NCI-H2227 (cell line): ENCODE measurements around the gene ARHGEF16.

Source experiments
- DNase-seq: peaks from one replicate; lab custom pipeline; 2025; ENCODE audit not compliant: unreplicated experiment; lab: John Stamatoyannopoulos, UW

Gene ARHGEF16

DNA sequence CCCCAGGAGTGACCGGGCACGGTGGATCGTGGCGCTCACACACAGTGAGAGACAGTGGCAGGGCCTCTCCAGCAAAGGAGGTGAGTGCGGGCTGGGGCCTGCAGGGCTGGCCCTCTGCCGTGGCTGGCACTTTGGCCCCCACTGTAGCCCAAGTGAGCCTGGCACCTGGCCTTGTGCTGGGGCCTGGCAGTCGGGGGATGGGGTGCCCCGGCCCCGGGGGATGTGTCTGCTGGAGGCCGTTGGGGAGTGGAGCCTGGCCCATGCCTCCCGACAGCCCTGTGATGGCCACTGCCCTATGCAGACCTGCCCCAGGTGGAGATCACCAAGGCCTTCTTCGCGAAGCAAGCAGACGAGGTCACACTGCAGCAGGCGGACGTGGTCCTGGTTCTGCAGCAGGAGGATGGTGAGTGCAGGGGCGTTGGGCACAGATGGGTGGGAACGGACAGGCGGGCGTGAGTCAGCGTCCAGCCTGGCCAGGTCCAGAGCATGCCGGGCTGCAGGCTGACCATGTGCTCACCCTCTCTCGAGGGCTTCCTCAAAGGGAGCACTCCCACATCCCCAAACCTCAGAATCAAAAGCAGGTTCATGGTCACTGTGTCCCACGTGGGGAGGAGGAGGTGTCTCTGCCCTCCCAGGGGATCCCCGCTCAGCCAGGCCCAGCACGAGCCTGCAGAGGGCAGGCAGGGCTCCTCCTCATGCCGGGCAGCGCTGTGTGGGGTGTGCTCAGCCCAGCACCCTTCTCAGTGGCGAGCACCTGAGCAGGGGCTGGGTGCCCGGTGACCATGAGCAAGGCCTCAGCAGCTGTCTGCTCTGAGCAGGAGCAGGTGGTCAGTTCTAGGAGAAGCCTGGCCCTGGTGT is 25.3 kb downstream of the ARHGEF16 start:
- DNase-seq, result no peak

GRCh38 chr1:3480369-3480719 is 25.9 kb downstream of the ARHGEF16 start:
- no peak for DNase-seq

DNA sequence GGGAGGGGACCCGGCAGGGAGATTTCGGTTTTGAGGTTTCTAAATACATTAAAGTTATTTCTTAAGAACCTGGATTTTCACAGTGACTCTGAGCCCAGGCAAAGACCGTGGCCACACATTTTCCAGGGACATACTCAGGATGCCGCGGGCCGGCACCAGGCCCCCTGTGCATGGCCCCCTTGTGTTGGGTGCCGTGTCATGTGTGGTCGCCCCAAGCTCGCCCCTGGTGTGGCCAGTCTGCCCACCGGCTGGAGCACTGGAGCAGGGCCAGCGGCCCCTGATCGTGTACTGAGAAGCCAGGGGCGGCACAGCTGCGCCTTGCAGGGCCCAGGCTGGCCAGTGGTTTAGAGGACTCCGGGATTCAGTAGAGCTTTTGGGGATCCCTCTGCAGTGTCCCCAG is 26.6 kb downstream of the ARHGEF16 start:
- no peak for DNase-seq

- no peak for DNase-seq
Observed at GRCh38 chr1:3481836-3482375, 27.4 kb downstream of the ARHGEF16 start.

- no peak for DNase-seq
Observed at GRCh38 chr1:3482378-3482849, 27.9 kb downstream of the ARHGEF16 start.

DNA sequence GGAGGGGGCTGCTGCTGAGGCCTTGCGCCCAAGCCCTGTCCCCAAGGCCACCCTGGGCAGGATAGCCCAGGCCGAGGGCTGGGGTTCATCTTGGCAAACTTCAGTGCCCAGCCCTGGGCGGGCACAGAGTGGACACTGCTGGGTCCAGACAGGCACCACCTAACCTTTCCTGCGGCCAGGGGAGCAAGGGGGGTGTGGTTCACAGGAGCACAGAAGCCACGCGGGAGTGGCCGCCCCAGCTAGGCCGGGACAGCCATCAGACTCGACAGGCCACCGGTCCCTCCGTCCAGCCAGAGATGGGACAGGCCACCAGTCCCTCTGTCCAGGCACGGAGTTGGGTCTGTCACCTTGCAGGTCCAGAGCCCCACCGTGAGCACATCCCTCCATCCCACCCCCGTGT is 28.9 kb downstream of the ARHGEF16 start:
- DNase-seq, result no peak

DNA sequence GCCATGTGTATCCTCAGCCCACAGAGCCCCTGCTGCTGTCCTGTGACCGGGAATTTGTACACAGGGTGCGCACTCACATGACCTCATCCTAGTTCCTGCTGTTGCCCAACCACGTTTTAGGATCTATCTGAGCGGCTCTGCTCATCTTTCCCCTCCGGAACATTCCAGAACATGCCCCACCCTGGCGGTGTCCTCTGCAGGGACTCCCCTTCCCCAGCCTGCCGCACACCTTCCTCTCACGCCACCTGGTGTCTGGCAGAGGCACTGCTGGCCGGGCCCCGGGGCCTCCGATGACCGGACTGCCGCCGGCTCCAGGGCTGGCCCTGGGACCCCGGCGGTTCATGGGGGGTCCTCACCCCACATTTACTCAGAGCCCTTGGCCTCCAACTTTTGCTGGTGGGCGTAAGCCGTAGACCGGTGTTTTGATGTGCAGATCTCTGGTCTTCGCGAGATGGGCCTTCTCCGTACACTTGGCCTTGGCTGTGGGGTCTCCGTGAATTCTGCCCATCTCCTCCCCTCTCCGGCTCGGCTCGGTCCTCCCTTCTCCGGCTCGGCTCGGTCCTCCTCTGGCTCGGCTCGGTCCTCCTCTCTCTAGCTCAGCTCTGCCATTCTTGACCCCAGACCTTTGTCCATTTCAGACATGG is 29.5 kb downstream of the ARHGEF16 start:
- no peak for DNase-seq

- no peak for DNase-seq
Observed at GRCh38 chr1:3485016-3485415, 30.6 kb downstream of the ARHGEF16 start.

- no peak for DNase-seq
Observed at GRCh38 chr1:3488432-3488831, 34.0 kb downstream of the ARHGEF16 start.

GRCh38 chr1:3490046-3490745 is 35.7 kb downstream of the ARHGEF16 start:
- no peak for DNase-seq

DNA sequence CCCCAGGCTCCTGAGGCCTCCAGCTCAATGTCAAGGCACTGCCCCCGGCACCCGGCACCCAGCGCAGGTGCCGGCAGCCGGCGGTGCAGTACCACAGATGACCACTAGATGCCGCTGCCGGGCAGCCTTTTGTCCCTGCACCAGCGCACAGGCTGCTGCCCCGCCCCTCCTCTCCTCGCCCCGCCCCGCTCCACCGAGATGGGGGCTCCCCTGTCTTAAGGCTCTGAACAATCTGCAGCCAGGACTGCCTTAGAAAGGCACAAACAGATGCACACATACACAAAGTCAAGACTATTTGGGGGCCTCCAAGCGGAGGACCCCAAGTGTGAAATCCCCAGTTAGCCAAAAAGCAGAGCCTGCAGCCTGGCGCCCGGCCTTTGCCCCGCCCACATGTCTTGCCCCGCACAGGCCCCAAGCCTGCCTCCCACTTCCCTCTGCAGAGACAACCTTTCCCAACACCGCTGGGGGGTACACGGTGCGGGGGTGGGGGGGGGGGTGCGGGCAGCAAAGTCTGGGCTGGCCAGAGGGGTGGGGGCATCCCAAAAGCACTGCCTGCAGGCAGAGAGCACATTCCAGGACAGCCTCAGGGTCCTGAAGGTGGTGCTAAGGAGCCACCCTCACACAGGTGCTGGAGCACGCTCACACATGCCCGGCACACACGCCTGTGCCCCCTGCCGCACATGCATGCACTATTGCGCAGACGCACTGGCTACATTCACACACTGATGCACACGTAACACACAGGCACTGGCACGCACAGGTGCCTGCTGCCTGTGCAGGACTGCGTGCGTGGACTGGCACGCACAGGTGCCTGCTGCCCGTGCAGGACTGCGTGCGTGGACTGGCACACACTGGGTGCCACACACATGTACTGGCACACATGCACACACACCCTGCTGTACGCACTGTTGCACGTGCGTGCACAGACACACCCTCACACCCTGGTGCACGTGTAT is 37.1 kb downstream of the ARHGEF16 start:
- DNase-seq, result peak; percentile 84

- no peak for DNase-seq
Observed at GRCh38 chr1:3492545-3493246, 38.2 kb downstream of the ARHGEF16 start.

DNA sequence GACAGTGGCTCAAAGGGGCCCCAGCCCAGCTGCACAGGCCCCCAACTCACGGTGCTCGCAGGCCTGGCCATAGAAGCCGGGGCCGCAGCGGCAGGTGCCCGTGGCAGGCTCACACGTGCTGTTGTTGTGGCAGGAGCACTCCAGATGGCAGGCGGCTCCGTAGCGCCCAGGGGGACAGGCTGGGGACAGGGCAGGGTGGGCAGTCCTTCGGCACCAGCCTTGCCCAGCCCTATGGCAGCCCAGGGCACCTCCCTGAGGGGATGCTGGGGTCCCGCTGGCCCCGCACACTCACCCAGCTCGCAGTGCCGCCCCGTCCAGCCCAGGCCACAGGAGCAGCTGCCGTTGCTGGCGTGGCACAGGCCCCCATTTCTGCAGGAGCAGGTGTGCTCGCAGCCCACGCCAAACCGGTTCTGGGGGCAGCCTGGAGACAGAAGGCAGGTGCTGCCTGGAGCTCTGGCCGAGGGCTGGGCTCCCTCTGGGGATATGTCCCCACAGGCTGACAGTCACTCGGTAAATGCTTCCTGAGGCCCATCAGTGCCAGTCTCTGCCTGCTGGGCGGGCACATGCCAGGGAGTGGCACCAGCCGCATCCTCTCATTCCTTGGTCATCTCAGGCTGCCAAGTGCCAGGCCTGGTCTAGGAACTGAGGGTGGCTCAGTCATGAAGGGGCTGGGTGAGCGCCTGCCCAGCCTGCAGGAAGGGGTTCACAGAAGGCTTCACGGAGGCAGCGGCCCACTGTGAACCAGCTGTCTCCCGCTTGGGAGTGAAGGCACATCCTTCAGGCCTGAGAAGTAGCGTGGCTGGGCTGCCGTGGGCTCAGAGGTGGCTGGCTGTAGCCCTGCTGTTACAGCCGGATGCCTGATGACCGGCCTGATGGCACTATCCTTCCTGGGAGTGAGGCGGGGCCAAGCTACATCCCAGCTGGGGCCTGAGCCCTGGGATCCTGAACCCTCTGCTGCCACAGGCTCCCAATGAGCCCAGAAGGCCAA is 40.1 kb downstream of the ARHGEF16 start:
- no peak for DNase-seq

- DNase-seq, result no peak
Observed at GRCh38 chr1:3495776-3496745, 41.6 kb downstream of the ARHGEF16 start.

- DNase-seq, result no peak
Observed at GRCh38 chr1:3496916-3497315, 42.5 kb downstream of the ARHGEF16 start.

DNA sequence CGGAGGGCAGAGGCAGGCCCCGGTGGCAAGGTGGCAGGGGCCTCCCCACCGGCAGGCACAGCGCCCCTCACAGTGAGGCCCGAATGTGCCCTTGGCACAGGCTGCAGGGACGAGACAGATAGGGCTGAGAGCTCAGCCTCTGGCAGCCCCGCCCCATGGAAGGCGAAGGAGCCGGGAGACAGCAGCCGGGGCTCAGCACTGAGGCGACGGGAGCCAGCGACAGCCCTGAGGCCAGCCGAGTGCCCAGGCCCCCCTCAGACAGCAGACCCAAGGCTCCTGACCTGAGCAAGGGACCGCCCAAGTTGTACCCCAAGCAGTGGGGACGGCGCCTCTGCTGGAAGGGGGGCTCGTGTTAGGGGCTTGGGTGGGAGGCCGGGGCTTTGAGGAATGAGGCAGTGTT is 43.1 kb downstream of the ARHGEF16 start:
- DNase-seq, result no peak

GRCh38 chr1:3498246-3498930 is 43.9 kb downstream of the ARHGEF16 start:
- no peak for DNase-seq
